B cell (primary cell): ENCODE data around the gene DRC7.

Experiments
- CTCF ChIP-seq: fragments of 200-600 bp; IDR thresholded peaks from one replicate; pipeline ENCODE4 v1.8.0; 2022; ENCODE audit warnings: antibody characterized with exemption, mild to moderate bottlenecking
- EZH2 ChIP-seq: IDR thresholded peaks from 2 replicates; pipeline ENCODE4 v1.6.1; 2012; ENCODE audit warnings: borderline replicate concordance, low read depth, mild to moderate bottlenecking, moderate library complexity, low read length; ENCODE audit not compliant: insufficient read depth, poor library complexity, severe bottlenecking

- TF ChIP-seq CTCF (no peak), EZH2 (no peak)
These were observed 66.7 kb downstream of the DRC7 start for GRCh38 chr16:57761301-57761700.
